ENCODE measurements around the gene RRP8. TPM values are rescaled to one million over a fixed set of nuclear protein-coding genes. Genes with fewer than 3 reads are reported as not detected.

RRP8 gene
- total RNA-seq, 1 experiment from 2014 or later = 16.0 TPM

DNA sequence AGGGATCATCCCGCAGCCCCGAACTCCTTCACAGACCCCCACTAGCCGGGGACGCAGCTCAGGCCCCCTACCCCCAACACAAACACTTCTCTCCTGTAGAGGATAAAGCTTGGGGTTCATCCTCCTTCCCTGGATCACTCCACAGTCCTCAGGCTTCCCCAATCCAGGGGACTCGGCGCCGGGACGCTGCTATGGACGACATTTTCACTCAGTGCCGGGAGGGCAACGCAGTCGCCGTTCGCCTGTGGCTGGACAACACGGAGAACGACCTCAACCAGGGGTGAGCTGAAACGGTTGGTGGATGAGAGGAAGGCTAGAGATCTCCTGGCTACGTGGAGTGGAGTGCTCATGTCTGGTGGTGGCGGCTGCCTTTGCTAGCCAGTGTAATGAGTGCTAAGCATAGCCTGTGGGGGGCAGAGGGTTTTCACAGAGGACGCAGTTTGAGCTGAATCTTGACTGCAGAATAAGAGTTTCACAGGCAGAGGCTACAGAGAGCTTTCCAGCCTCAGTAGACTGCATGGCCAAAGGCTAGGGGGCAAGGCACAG lies 738 bp upstream of the RRP8 start:
- H3K9me3 ChIP-seq (ENCODE audit: control insufficient read depth, low read depth, low read length) = no peaks in the 10 kb centered on the region
- DNase-seq = peak; percentile 49
- no peak overlapping the region for H2BK15ac ChIP-seq (ENCODE audit: low read depth, low read length)
- peaks cover 15 to 16% of the 10 kb centered on the region in 2 experiments for H3K4me1 Mint-ChIP-seq
- no peaks in the 10 kb centered on the region; the same call in 1 of the 2 replicates for H3K27me3 Mint-ChIP-seq (ENCODE audit: low read depth)
- H3K4me1 ChIP-seq (ENCODE audit: insufficient read depth, low read length) = peaks cover 3% of the 10 kb centered on the region; the same call in 1 of the 2 replicates
- H3K4ac ChIP-seq (ENCODE audit: low read depth, low read length) = no peak overlapping the region; the same call in 1 of the 2 replicates
- no peak overlapping the region for H2BK120ac ChIP-seq (ENCODE audit: low read depth, low read length, poor library complexity, severe bottlenecking)
- peak overlapping the region; percentile 88 for H3K4me2 ChIP-seq (ENCODE audit: insufficient read depth, insufficient read length, low read length)
- H2AFZ ChIP-seq (ENCODE audit: low read length) = no peak overlapping the region
- no peak overlapping the region for H4K5ac ChIP-seq (ENCODE audit: insufficient read length, low read depth, low read length)
- H3K27ac Mint-ChIP-seq = no peak overlapping the region
- no CpG with 5 or more reads among the region's 20 CpGs for WGBS (ENCODE audit: extremely low coverage, insufficient read length, low lambda C conversion rate)
- H4K20me1 ChIP-seq (ENCODE audit: control insufficient read depth, insufficient read depth, insufficient read length) = no peaks in the 10 kb centered on the region
- H3K18ac ChIP-seq (ENCODE audit: insufficient read length, low read depth, low read length) = peak overlapping the region; percentile 86
- no peak overlapping the region for H2BK12ac ChIP-seq (ENCODE audit: insufficient read length, low read depth, low read length)
- no peak overlapping the region for H2AK5ac ChIP-seq (ENCODE audit: insufficient read length, low read length)
- no peak overlapping the region for H3K27ac ChIP-seq (ENCODE audit: insufficient read length, low read depth, low read length)
- peaks cover 7% of the 10 kb centered on the region; the same call in 1 of the 2 replicates for H3K79me2 ChIP-seq (ENCODE audit: insufficient read depth, low read length)
- no peak overlapping the region for H4K8ac ChIP-seq (replicated peaks; ENCODE audit: insufficient read length, low read depth, low read length)
- no peak overlapping the region for H3K56ac ChIP-seq (ENCODE audit: insufficient read length, low read depth, low read length)
- H4K91ac ChIP-seq (ENCODE audit: insufficient read length, low read depth, low read length) = no peak overlapping the region
- H3K9me3 Mint-ChIP-seq = no peaks in the 10 kb centered on the region
- no peak overlapping the region for H3K23ac ChIP-seq (ENCODE audit: insufficient read length, low read depth, low read length)
- no peaks in the 10 kb centered on the region for H3K27me3 ChIP-seq (ENCODE audit: insufficient read depth, low read length)
- H3K23me2 ChIP-seq (ENCODE audit: insufficient read length, low read depth, low read length, poor library complexity, severe bottlenecking) = peaks cover 15% of the 10 kb centered on the region
- no peak overlapping the region for H2BK20ac ChIP-seq (ENCODE audit: low read depth, low read length, poor library complexity, severe bottlenecking)
- 0 out of 3 replicates have a peak, but pooled peaks have one; percentile 8 for TF ChIP-seq CTCF (conservative IDR thresholded peaks at IDR 0.05)
- peak overlapping the region; percentile 91; the same call in 1 of the 2 replicates for H3K14ac ChIP-seq (ENCODE audit: insufficient read depth, low read length)
- H3T11ph ChIP-seq (ENCODE audit: low read length) = no peak overlapping the region
- peak overlapping the region; percentile 25 for H2BK5ac ChIP-seq (ENCODE audit: insufficient read length, low read length)
- H3K4me3 Mint-ChIP-seq = no peak overlapping the region
- peaks cover 15 to 49% (median 39%) of the 10 kb centered on the region in 3 experiments; a peak in 6 of 7 replicates for H3K36me3 Mint-ChIP-seq (ENCODE audit: insufficient read depth in 1 of 3, low read depth in 3 of 3)
- H3K9ac ChIP-seq (ENCODE audit: extremely low read depth, insufficient read length, low read length) = peak overlapping the region; percentile 95
- no peaks in the 10 kb centered on the region for H3K79me1 ChIP-seq (ENCODE audit: insufficient read depth, low read depth, low read length, poor library complexity, severe bottlenecking)
